Peyer's patch (tissue), 4 donors: ENCODE results near the gene KRTAP10-11. TPM values are rescaled to one million over a fixed set of nuclear protein-coding genes. Genes with fewer than 3 reads are reported as not detected.
"Not testable (repeated sequence)": the region's sequence is repeated elsewhere in the genome, so short reads cannot be mapped to it uniquely, and the experiment has no call there.

Source experiments
- DNase-seq, 3 donors: peaks; one replicate each; pipeline ENCODE4 v3.0.0-alpha.2; 2017 to 2019
- H3K27ac ChIP-seq, 4 donors: fragments of 200-600 bp; sonication (generic); one replicate each; pipeline ENCODE4 v1.5.1; 2016 to 2019
- H3K27me3 ChIP-seq, 2 donors: fragments of 200-600 bp; sonication (generic); one replicate each; pipeline ENCODE4 v1.5.1; 2019
- H3K36me3 ChIP-seq, 3 donors: fragments of 200-600 bp; sonication (generic); one replicate each; pipeline ENCODE4 v1.5.1; 2016 to 2019
- H3K4me1 ChIP-seq, 4 donors: fragments of 200-600 bp; sonication (generic); one replicate each; pipeline ENCODE4 v1.5.1; 2016 to 2019
- H3K4me3 ChIP-seq, 4 donors: fragments of 200-600 bp; sonication (generic); 1 replicate in 3 of 4; 2 replicates in 1 of 4; pipeline ENCODE4 v1.5.1; 2016 to 2019; ENCODE audit warnings: mild to moderate bottlenecking in 1 of 4
- H3K9me3 ChIP-seq, 4 donors: fragments of 200-600 bp; sonication (generic); one replicate each; pipeline ENCODE4 v1.5.1; 2016 to 2019; ENCODE audit warnings: mild to moderate bottlenecking in 1 of 4
- CTCF ChIP-seq, 6 experiments: fragments of 450-650 bp in 4 of 6; fragments of 200-600 bp in 2 of 6; sonication (generic) in 1 of 6; IDR thresholded peaks; one replicate each; pipeline ENCODE4 v1.5.1; 2017 to 2019; ENCODE audit warnings: antibody characterized with exemption in 6 of 6, mild to moderate bottlenecking in 3 of 6, moderate library complexity in 1 of 6
- POLR2A ChIP-seq, 2 donors: fragments of 450-650 bp; IDR thresholded peaks; one replicate each; pipeline ENCODE4 v1.5.1; 2017; ENCODE audit warnings: antibody characterized with exemption in 2 of 2, mild to moderate bottlenecking in 2 of 2, moderate library complexity in 2 of 2
- total RNA-seq, 4 donors: library from RNA; depleted of rRNA; stranded (reverse); fragments of >200 nt; gene quantifications; one replicate each; pipeline ENCODE4 v1.1.0, GENCODE V29; 2016

The KRTAP10-11 gene
- total RNA-seq, 4 donors from 2014 or later = not detected

DNA sequence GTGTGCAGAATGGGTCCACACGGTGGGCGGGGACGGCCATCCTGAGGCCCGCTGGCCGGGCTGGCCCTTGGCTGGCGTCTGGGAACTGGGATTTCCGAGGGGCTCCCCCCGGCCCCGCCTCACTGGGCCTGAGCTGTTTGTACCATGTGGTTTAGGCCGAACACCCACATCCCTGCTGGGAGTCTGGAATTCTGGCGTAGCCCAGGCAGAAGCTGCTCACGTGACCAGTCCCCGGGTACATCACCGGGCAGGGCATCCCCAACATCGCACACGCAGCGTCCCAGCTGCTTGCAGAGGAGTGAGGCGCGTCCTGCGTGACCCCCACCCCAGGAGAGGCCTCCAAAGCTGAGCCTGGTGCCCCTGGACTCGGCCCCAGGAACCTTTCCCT is 43.8 kb upstream of the KRTAP10-11 start:
- Histone ChIP-seq H3K27me3 (no peaks in the 10 kb centered on the region), H3K9me3 (peaks cover 0 to 4% (median 0%) of the 10 kb centered on the region in 4 donors), H3K36me3 (no peaks in the 10 kb centered on the region), H3K4me3 (no peak overlapping the region), H3K27ac (no peak overlapping the region), H3K4me1 (no peaks in the 10 kb centered on the region)
- TF ChIP-seq CTCF (IDR thresholded peaks at IDR 0.05) (no peak), POLR2A (IDR thresholded peaks at IDR 0.05) (no peak)
- no peak for DNase-seq

DNA sequence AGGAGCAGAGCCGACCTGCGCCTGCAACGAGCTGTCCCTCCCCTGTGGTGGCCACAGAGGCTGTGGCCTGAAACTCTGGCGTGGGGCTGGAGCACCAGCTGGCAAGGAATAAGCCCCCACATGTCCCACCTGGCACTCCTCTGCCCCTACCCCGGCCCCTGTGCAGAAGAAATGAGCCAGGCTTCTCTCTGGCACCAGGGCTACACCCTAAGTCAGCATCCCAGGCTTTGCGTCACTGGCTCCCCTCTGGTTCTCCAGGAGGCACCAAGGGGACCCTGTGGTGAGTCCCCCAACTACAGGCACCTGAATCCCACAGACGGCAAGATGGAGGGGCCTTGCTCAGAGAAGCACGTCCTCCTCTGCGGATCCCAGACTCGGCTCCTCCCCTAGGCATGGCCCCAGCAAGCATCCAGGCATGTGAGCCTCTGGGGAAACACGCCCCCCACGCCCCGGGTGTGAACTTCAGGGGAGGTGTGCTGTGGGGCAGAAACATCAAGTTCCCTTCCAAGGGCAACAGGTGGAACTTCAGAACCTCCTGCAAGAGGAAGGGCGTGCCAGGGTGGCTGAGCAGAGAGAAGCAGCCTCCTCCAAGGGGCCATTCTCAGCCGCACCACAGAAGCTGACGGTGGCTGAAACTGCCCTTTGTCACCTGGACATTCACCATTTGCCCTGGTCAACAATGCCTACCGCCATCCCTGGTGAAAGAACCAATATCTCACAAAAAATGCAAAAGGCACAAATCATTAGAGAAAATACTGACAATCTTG is 42.9 kb upstream of the KRTAP10-11 start:
- no peaks in the 10 kb centered on the region for H3K4me1 ChIP-seq
- no peak overlapping the region for H3K27ac ChIP-seq
- TF ChIP-seq POLR2A (IDR thresholded peaks at IDR 0.05) (no peak), CTCF (IDR thresholded peaks at IDR 0.05) (no peak)
- no peaks in the 10 kb centered on the region for H3K36me3 ChIP-seq
- H3K27me3 ChIP-seq = no peaks in the 10 kb centered on the region
- H3K4me3 ChIP-seq = no peak overlapping the region
- H3K9me3 ChIP-seq = peaks cover 0 to 4% (median 0%) of the 10 kb centered on the region in 4 donors
- DNase-seq = no peak

DNA sequence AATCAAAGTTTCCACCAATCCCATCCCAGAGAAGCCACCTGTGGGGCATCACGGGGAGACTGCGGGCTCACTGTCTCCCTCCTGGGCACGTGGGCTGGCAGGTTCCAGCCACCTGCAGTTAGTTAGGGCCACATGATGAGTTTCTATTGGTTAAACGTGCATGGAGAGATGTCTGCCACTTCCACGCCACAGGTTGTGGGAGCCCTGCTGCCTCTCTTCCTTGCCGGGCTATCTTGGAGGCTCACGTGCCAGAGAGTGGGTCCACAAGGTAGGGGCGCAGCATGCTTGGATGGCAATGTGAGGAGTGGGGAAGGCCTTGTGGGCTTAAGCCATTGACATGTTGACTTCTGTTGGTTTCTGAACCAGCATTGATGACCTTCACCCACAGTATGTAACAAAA is 42.3 kb upstream of the KRTAP10-11 start:
- Histone ChIP-seq H3K9me3 (peaks cover 0 to 4% (median 0%) of the 10 kb centered on the region in 4 donors), H3K36me3 (no peaks in the 10 kb centered on the region), H3K27ac (no peak overlapping the region), H3K4me3 (no peak overlapping the region), H3K27me3 (no peaks in the 10 kb centered on the region), H3K4me1 (no peaks in the 10 kb centered on the region)
- no peak for TF ChIP-seq POLR2A (IDR thresholded peaks at IDR 0.05)
- no peak for TF ChIP-seq CTCF (IDR thresholded peaks at IDR 0.05)
- no peak for DNase-seq

DNA sequence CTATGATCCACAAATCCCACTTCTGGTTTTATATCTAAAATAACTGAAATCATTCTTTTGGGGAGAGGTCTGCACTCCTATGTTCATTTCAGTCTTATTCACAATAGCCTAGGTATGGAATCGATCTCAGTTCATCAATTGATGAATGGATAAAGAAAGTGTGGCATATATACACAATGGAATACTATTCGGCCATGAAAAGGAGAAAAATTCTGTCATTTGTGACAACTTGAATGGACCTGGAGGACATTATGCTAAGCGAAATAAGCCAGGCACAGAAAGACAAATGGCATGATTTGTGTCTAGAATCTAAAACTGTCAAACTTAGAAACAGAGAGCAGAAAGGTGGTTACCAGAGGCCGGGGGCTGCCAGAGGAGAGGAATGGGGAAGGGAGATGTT is 39.7 kb upstream of the KRTAP10-11 start:
- Histone ChIP-seq H3K4me1 (no peaks in the 10 kb centered on the region), H3K36me3 (no peaks in the 10 kb centered on the region), H3K27ac (no peak overlapping the region), H3K4me3 (no peak overlapping the region), H3K27me3 (no peaks in the 10 kb centered on the region), H3K9me3 (peaks cover 0 to 12% (median 0%) of the 10 kb centered on the region in 4 donors)
- TF ChIP-seq POLR2A (IDR thresholded peaks at IDR 0.05) (no peak), CTCF (IDR thresholded peaks at IDR 0.05) (no peak)
- DNase-seq = no peak

- H3K36me3 ChIP-seq = no peaks in the 10 kb centered on the region
- no peak overlapping the region for H3K27ac ChIP-seq
- H3K4me1 ChIP-seq = no peaks in the 10 kb centered on the region
- no peaks in the 10 kb centered on the region for H3K27me3 ChIP-seq
- peaks cover 0 to 16% (median 0%) of the 10 kb centered on the region in 4 donors for H3K9me3 ChIP-seq
- DNase-seq = no peak
- TF ChIP-seq POLR2A (IDR thresholded peaks at IDR 0.05) (no peak), CTCF (IDR thresholded peaks at IDR 0.05) (no peak)
- H3K4me3 ChIP-seq = no peak overlapping the region
Observed at GRCh38 chr21:44609193-44609592, 37.0 kb upstream of the KRTAP10-11 start.

DNA sequence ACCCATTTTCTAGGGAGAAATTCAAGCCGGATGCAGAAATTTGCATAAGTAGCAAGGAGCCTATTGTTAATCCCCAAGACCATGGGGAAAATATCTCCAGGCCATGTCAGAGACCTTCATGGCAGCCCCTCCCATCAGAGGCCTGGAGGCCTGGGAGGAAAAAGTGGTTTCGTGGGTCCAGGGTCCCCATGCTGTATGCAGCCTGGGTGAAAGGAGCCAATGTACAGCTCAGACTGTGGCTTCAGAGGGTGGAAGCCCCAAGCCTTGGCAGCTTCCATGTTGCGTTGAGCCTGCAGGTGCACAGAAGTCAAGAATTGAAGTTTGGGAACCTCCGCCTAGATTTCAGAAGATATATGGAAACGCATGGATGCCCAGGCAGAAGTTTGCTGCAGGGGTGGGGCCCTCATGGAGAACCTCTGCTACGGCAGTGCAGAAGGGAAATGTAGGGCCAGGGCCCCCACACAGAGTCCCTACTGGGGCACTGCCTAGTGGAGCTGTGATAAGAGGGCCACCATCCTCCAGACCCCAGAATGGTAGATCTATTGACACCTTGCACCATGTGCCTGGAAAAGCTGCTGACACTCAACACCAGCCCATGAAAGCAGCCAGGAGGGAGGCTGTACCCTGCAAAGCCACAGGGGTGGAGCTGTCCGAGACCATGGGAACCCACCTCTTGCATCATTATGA is 35.9 kb upstream of the KRTAP10-11 start:
- not testable (repeated sequence) for DNase-seq, H3K36me3 ChIP-seq, H3K4me3 ChIP-seq, H3K27ac ChIP-seq, H3K4me1 ChIP-seq, H3K27me3 ChIP-seq
- H3K9me3 ChIP-seq = peaks cover 0 to 16% (median 0%) of the 10 kb centered on the region in 4 donors
